Activated CD8-positive, alpha-beta T cell treated with anti-CD3 and anti-CD28 coated beads for 36 hours (primary cell): ENCODE measurements around the gene IGF2BP3. TPM values are rescaled to one million over a fixed set of nuclear protein-coding genes. Genes with fewer than 3 reads are reported as not detected.
A peak's percentile ranks its signal among the peaks of the same experiment; 100 is the strongest.

Experiments used
- ATAC-seq: fragments of 200-7000 bp; cut with Tn5 transposase; one replicate; pipeline ENCODE4 v1.10.0; 2021; ENCODE audit warnings: mild to moderate bottlenecking, moderate library complexity
- CTCF ChIA-PET: fragments of 350-600 bp; sonication (Branson Sonifier 250); formaldehyde crosslinking; loops from one replicate; lab custom pipeline; 2021; ENCODE audit warnings: antibody characterized with exemption; lab: Charles Lee
- POLR2A ChIA-PET: fragments of 350-600 bp; sonication (Branson Sonifier 250); formaldehyde crosslinking; loops from one replicate; lab custom pipeline; 2021; ENCODE audit warnings: antibody characterized with exemption; lab: Charles Lee
- DNase-seq: peaks from one replicate; pipeline ENCODE4 v3.0.0-alpha.2; 2020
- H3K27ac Mint-ChIP-seq: one replicate; pipeline ENCODE4 v1.8.0; 2021; ENCODE audit warnings: mild to moderate bottlenecking, mixed read lengths
- H3K27me3 Mint-ChIP-seq: one replicate; pipeline ENCODE4 v1.8.0; 2021; ENCODE audit warnings: mixed read lengths
- H3K36me3 Mint-ChIP-seq: one replicate; pipeline ENCODE4 v1.8.0; 2021; ENCODE audit warnings: low read depth, mixed read lengths
- H3K4me1 Mint-ChIP-seq: one replicate; pipeline ENCODE4 v1.8.0; 2021; ENCODE audit warnings: low read depth, mixed read lengths
- H3K4me3 Mint-ChIP-seq: one replicate; pipeline ENCODE4 v1.8.0; 2021; ENCODE audit warnings: mild to moderate bottlenecking, moderate library complexity, mixed read lengths
- H3K9me3 Mint-ChIP-seq: one replicate; pipeline ENCODE4 v1.8.0; 2021; ENCODE audit warnings: mixed read lengths
- CTCF ChIP-seq: fragments of 200-600 bp; IDR thresholded peaks from one replicate; pipeline ENCODE4 v1.8.0; 2022; ENCODE audit warnings: antibody characterized with exemption, mild to moderate bottlenecking
- intact Hi-C: fragments of 100-400 bp; cut with micrococcal nuclease; formaldehyde crosslinking; loops from one replicate; pipeline ENCODE4 v1.10.0; 2022
- total RNA-seq, 2 experiments: library from RNA; stranded (reverse); gene quantifications; one replicate each; pipeline ENCODE4 v1.2.3, GENCODE V29; 2021

The IGF2BP3 gene
- total RNA-seq, 2 experiments from 2014 or later: 0.61 to 1.1 TPM

DNA sequence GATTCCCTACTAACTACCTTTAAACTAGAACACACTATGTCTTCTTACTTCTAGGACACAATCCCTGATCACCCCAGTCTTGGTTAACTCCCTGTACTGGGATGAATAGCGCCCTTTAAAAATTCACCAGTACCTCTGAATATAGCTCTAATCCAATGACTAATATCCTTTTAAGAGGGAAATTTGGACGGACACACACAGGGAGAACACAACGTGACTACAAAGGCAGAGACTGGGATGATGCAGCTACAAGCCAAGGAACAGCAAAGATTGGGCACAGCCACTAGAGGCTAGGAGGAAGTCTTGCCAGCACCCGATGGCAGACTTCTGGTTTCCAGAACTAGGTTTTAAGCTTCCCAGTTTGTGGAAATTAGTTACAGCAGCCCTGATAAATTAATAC lies 89.7 kb downstream of the IGF2BP3 start:
- no peak overlapping the region for H3K27ac Mint-ChIP-seq
- no peak overlapping the region for H3K4me3 Mint-ChIP-seq
- intact Hi-C loops: no loop called here
- ChIA-PET POLR2A (interaction anchor here (1.6 kb wide), 1 partner anchor 10 kb away, joined by 3 read pairs; no protein-coding TSS in a partner anchor), CTCF (interaction anchor here (1.1 to 1.8 kb wide), 3 partner anchors 11 to 23 kb away, joined by 3 to 6 read pairs (median 5); no protein-coding TSS in a partner anchor)
- no peaks in the 10 kb centered on the region for H3K36me3 Mint-ChIP-seq
- DNase-seq (no peak), ATAC-seq (no peak)
- peaks cover 4% of the 10 kb centered on the region for H3K27me3 Mint-ChIP-seq
- H3K9me3 Mint-ChIP-seq: no peaks in the 10 kb centered on the region
- no peak for TF ChIP-seq CTCF
- peaks cover 20% of the 10 kb centered on the region for H3K4me1 Mint-ChIP-seq

GRCh38 chr7:23378996-23379395 lies 91.3 kb downstream of the IGF2BP3 start:
- ATAC-seq (no peak), DNase-seq (no peak)
- Mint-ChIP-seq H3K4me3 (no peak overlapping the region), H3K4me1 (peaks cover 22% of the 10 kb centered on the region), H3K27me3 (peaks cover 4% of the 10 kb centered on the region), H3K36me3 (no peaks in the 10 kb centered on the region), H3K27ac (no peak overlapping the region), H3K9me3 (no peaks in the 10 kb centered on the region)
- ChIA-PET POLR2A (no interaction called here), CTCF (interaction anchor here (1.2 to 1.3 kb wide), 2 partner anchors 50 to 84 kb away, joined by 3 to 4 read pairs; no protein-coding TSS in a partner anchor)
- no peak for TF ChIP-seq CTCF
- intact Hi-C loops: no loop called here

DNA sequence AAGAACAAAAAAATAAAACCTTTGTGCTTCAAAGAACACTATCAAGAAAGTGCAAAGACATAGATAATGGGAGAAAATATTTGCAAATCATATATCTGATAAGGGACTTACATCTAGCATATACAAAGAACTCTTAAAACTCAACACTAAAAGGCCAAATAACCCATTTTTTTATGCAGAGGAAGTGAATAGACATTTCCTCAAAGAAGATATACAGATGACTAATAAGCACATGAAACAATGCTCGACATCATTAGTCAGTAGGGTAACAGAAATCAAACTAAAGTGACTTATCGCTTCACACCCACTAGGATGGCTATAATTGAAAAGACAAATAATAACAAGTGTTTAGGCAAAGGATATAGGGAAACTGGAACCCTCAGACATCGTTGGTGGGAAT lies 93.2 kb downstream of the IGF2BP3 start:
- Mint-ChIP-seq H3K36me3 (no peaks in the 10 kb centered on the region), H3K27me3 (peaks cover 2% of the 10 kb centered on the region), H3K9me3 (no peaks in the 10 kb centered on the region), H3K27ac (peak overlapping the region; percentile 74), H3K4me3 (no peak overlapping the region), H3K4me1 (peaks cover 40% of the 10 kb centered on the region)
- ATAC-seq (peak; percentile 41), DNase-seq (no peak)
- CTCF ChIA-PET: no interaction called here
- intact Hi-C loops: no loop called here
- POLR2A ChIA-PET: no interaction called here
- TF ChIP-seq CTCF: no peak

- ChIA-PET POLR2A (interaction anchor here (0.6 to 1.9 kb wide), 8 partner anchors 11 to 158 kb away, joined by 3 to 8 read pairs (median 4); no protein-coding TSS in a partner anchor), CTCF (interaction anchor here (0.8 to 2.0 kb wide), 8 partner anchors 10 to 157 kb away, joined by 3 to 6 read pairs (median 3); no protein-coding TSS in a partner anchor)
- intact Hi-C loops: loop anchor here (2.0 kb wide), 1 partner anchor 17 kb away; no protein-coding TSS in a partner anchor
- DNase-seq (peak; percentile 87), ATAC-seq (peak; percentile 78)
- H3K27me3 Mint-ChIP-seq: peaks cover 8% of the 10 kb centered on the region
- no peaks in the 10 kb centered on the region for H3K36me3 Mint-ChIP-seq
- peak overlapping the region; percentile 53 for H3K4me3 Mint-ChIP-seq
- TF ChIP-seq CTCF: no peak
- H3K27ac Mint-ChIP-seq: peak overlapping the region; percentile 94
- H3K9me3 Mint-ChIP-seq: no peaks in the 10 kb centered on the region
- H3K4me1 Mint-ChIP-seq: peaks cover 65% of the 10 kb centered on the region
These were observed 96.9 kb downstream of the IGF2BP3 start for GRCh38 chr7:23373151-23374004.
